Measurements from ENCODE around the gene RRBP1. TPM values are rescaled to one million over a fixed set of nuclear protein-coding genes. Genes with fewer than 3 reads are reported as not detected.

The RRBP1 gene
- total RNA-seq, 2 experiments from 2014 or later, result 26.4 to 27.2 TPM

DNA sequence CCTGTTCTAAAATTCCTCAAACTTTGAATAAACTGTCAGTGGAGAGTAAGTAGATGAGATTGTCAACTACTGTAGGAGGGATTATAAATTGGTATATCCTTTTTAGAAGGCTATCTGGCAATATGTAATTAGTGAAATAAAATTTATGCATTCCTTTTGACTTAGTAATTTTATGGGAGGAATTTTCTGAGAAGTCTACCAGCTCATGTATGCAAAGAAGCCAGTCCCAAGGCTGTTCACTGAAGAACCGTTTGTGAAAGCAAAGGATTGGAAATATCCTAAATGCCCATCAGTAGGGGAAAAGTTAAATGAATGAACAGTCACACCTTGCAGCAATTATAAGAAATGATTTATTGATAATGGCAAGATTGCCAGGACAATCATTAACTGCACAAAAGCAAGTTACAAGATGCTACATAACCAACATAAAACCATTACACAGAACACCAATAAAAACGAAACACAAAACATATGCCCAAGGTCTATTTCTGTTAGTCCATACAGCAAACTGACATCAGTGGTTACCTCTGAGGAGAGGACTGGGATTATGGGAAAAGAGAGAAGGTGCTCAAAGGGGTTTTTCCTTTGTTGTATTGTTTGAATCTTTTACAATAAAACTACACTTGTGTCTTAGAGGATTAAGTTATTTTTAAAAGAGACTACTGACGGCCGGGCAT, 116.7 kb downstream of the RRBP1 start:
- peaks cover 3% of the 10 kb centered on the region for H3K9me3 Mint-ChIP-seq
- H3K9me3 ChIP-seq (ENCODE audit: control insufficient read depth in 1 of 2, insufficient read depth in 1 of 2, low read length in 2 of 2), result peaks cover 0 to 5% of the 10 kb centered on the region in 2 experiments
- no peaks in the 10 kb centered on the region for H3K36me3 ChIP-seq (ENCODE audit: insufficient read depth, low read length)
- no peak overlapping the region for H3K4me3 Mint-ChIP-seq
- DNase-seq (no peak), ATAC-seq (ENCODE audit: poor library complexity) (no peak)
- no peaks in the 10 kb centered on the region for H3K4me1 Mint-ChIP-seq (ENCODE audit: low read depth)
- no peak overlapping the region for H3K27ac Mint-ChIP-seq
- ChIA-PET POLR2A (interaction anchor here (0.7 kb wide), 1 partner anchor 9 kb away, joined by 3 read pairs; no protein-coding TSS in a partner anchor), CTCF (no interaction called here)
- H3K27ac ChIP-seq (ENCODE audit: low read depth in 1 of 2, low read length in 2 of 2), result no peak overlapping the region
- H3K27me3 ChIP-seq (ENCODE audit: control insufficient read depth in 1 of 2, insufficient read depth in 2 of 2, low read length in 2 of 2), result no peaks in the 10 kb centered on the region
- peaks cover 6% of the 10 kb centered on the region for H3K36me3 Mint-ChIP-seq (ENCODE audit: low read depth)
- intact Hi-C loops (cut with DNase I, micrococcal nuclease), result loop anchor here in 1 of 2 experiments (5.0 to 10.0 kb wide), 4 partner anchors 407 to 1229 kb away; partner anchors contain the start of genes KAT14, PET117 and ZNF133
- no peaks in the 10 kb centered on the region for H3K27me3 Mint-ChIP-seq
- no peak overlapping the region for H3K4me3 ChIP-seq (ENCODE audit: low read length)
- TF ChIP-seq, protein P1, sequence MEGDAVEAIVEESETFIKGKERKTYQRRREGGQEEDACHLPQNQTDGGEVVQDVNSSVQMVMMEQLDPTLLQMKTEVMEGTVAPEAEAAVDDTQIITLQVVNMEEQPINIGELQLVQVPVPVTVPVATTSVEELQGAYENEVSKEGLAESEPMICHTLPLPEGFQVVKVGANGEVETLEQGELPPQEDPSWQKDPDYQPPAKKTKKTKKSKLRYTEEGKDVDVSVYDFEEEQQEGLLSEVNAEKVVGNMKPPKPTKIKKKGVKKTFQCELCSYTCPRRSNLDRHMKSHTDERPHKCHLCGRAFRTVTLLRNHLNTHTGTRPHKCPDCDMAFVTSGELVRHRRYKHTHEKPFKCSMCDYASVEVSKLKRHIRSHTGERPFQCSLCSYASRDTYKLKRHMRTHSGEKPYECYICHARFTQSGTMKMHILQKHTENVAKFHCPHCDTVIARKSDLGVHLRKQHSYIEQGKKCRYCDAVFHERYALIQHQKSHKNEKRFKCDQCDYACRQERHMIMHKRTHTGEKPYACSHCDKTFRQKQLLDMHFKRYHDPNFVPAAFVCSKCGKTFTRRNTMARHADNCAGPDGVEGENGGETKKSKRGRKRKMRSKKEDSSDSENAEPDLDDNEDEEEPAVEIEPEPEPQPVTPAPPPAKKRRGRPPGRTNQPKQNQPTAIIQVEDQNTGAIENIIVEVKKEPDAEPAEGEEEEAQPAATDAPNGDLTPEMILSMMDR (IDR thresholded peaks at IDR 0.05), result no peak
- H3K4me1 ChIP-seq (ENCODE audit: insufficient read depth, low read length), result peaks cover 11% of the 10 kb centered on the region

Other genes starting within 250 kb of the RRBP1 start
- under 1 TPM; 0.27 to 0.42 TPM for gene BFSP1, start 150.9 kb downstream of the RRBP1 start, total RNA-seq
- gene DSTN, start 112.2 kb downstream of the RRBP1 start, total RNA-seq, result 10 to 100 TPM; 36.0 to 38.9 TPM
- not detected for gene BANF2, start 17.7 kb upstream of the RRBP1 start, total RNA-seq